NB4 (cell line): ENCODE results near the gene COX10.

Experiments used
- CTCF ChIP-seq: IDR thresholded peaks from one replicate; pipeline ENCODE4 v1.5.1; 2012; ENCODE audit warnings: low read depth, low read length
- POLR2A ChIP-seq: IDR thresholded peaks from 2 replicates; pipeline ENCODE4 v1.6.1; 2011; ENCODE audit warnings: mild to moderate bottlenecking; ENCODE audit not compliant: insufficient read length; ENCODE audit errors: extremely low read depth

GRCh38 chr17:14149751-14150150 lies 80.4 kb downstream of the COX10 start:
- no peak for TF ChIP-seq CTCF
- no peak for TF ChIP-seq POLR2A
